ENCODE results near the gene AANAT.

AANAT gene

GRCh38 chr17:76467366-76467765 is at the start of gene AANAT:
Gene AANAT (plus strand): TSS chr17:76467603. CDS start chr17:76468747, 1,144 bp downstream.
- DNase-seq = peak in 1 of 2 experiments; percentile 42

- DNase-seq = no peak
These were observed 47.7 kb upstream of the AANAT start for GRCh38 chr17:76419576-76420260.

GRCh38 chr17:76420356-76421043 is 46.9 kb upstream of the AANAT start:
- no peak for DNase-seq

GRCh38 chr17:76421044-76421407 is 46.4 kb upstream of the AANAT start:
- DNase-seq = no peak

- no peak for DNase-seq
These were observed 45.0 kb upstream of the AANAT start for GRCh38 chr17:76422406-76422805.

GRCh38 chr17:76422860-76423259 is 44.5 kb upstream of the AANAT start:
- no peak for DNase-seq

GRCh38 chr17:76426853-76427252 is 40.5 kb upstream of the AANAT start:
- DNase-seq = no peak

- no peak for DNase-seq
These were observed 39.7 kb upstream of the AANAT start for GRCh38 chr17:76427501-76428231.

- DNase-seq = no peak
These were observed 38.9 kb upstream of the AANAT start for GRCh38 chr17:76428511-76428910.

GRCh38 chr17:76431509-76431908 is 35.9 kb upstream of the AANAT start:
- DNase-seq = no peak

- no peak for DNase-seq
These were observed 35.4 kb upstream of the AANAT start for GRCh38 chr17:76432004-76432403.

- no peak for DNase-seq
These were observed 34.6 kb upstream of the AANAT start for GRCh38 chr17:76432712-76433336.

- DNase-seq = no peak
These were observed 33.7 kb upstream of the AANAT start for GRCh38 chr17:76433693-76434092.

GRCh38 chr17:76434870-76435269 is 32.5 kb upstream of the AANAT start:
- no peak for DNase-seq

GRCh38 chr17:76435751-76436150 is 31.7 kb upstream of the AANAT start:
- DNase-seq = no peak

GRCh38 chr17:76437467-76438402 is 29.7 kb upstream of the AANAT start:
- DNase-seq = no peak

- DNase-seq = no peak
These were observed 28.5 kb upstream of the AANAT start for GRCh38 chr17:76438906-76439305.

GRCh38 chr17:76439314-76439928 is 28.0 kb upstream of the AANAT start:
- DNase-seq = no peak

- no peak for DNase-seq
These were observed 26.5 kb upstream of the AANAT start for GRCh38 chr17:76440751-76441362.

- DNase-seq = no peak
These were observed 25.6 kb upstream of the AANAT start for GRCh38 chr17:76441686-76442340.
